Posterior cingulate gyrus (tissue), 11 donors: ENCODE results near the gene SLC2A1.

ENCODE experiments used
- DNase-seq, 10 donors: peaks; one replicate each; pipeline versions ENCODE4 v3.0.0 to v3.0.0-alpha.2; 2020 to 2021; ENCODE audit warnings: mixed read lengths in 3 of 10
- intact Hi-C: fragments of 100-400 bp; cut with DNase I; formaldehyde crosslinking; loops from one replicate; pipeline ENCODE4 v1.15.1; 2023

The SLC2A1 gene

DNA sequence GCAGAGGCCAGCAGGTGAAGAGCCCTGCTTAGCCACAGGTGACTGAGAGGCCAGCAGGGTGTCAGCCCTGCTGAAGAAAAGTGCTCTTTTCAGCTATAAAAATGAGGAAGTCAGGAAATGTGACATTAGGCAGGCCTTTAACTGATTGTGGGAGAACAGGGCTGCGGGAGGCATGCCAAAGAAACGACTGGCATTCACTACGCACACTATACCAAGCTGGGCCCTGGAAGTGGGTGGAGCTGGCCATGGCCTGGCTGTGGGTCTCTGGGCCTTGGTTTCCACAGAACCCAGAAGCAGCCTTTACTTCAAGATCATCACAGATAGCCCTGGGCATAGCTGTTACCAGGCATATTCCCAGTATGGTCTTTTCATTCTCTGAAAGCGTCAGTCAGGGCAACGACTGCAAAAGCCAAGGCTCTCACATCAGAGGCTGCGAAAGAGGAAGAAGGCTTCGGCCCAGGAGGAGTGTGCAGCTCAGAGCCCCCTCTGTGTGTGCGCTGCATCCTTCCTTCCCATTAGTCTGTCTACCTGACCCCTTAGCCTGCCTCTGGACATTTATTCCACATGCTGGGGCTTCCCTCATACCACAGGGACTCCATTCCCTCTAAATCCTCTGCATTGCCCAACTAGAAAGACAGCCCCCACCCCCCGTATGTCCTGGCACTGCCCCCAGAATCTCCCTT lies 14.3 kb downstream of the SLC2A1 start:
- intact Hi-C loops: no loop called here
- DNase-seq: no peak

DNA sequence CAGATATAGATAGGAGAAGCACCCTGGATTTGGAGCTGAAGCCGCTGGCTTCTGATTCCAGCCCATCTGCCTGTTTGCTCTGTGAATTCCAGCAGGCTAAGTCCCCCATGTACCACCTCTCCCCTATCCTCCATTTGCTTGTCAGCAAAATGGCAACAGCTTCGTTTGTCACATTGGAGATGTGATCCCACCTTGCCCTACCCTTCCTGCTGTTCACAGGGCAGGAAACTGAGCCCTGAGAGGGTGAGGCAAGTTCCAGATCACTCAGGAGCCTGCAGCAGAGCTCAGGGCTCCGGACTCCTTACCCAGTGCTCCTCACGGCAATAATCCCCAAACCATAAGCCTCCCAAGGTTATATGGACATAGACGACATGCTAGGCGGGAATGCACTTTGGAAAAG lies 14.9 kb downstream of the SLC2A1 start:
- DNase-seq: no peak
- intact Hi-C loops: no loop called here

DNA sequence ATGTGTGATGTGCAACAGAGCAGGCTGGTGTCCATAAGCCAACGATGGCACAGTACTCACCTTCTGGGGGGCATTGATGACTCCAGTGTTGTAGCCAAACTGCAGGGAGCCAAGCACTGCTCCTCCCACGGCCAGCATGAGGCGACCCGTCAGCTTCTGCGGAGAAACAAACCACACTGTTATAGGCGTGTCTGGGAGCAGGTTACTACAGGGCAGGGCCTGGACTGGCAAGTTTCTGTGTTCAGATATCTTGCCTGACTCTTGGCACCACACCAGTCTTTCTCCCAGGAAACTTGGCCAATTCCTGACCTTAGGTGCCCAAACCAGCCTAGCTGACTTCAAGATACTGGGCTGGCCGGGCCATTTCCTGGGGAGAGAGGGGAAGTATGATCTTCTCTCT lies 15.5 kb downstream of the SLC2A1 start:
- DNase-seq: peak in 2 of 10 donors; percentile 29 to 54
- intact Hi-C loops: no loop called here

DNA sequence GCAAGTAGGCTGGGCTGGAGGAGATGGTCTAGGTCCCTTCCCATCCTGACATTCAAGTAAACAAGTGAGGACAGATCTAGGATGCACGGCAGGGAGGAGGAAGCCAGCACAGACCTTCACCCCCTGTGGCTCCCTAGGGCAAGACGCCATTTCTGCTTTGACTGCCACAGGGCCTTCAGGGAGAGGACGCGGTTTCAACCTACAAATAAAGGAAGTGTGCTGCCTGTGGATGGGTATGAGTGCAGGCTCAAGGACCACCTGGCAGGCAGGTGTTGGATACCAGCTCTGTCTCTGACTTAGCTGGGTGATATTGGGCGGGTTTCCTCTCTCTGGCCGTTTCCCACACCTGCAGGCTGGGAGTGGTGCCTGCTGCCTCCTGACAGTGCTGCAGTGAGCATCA lies 16.2 kb downstream of the SLC2A1 start:
- peak in 2 of 10 donors; percentile 29 to 32 for DNase-seq
- intact Hi-C loops: no loop called here

DNA sequence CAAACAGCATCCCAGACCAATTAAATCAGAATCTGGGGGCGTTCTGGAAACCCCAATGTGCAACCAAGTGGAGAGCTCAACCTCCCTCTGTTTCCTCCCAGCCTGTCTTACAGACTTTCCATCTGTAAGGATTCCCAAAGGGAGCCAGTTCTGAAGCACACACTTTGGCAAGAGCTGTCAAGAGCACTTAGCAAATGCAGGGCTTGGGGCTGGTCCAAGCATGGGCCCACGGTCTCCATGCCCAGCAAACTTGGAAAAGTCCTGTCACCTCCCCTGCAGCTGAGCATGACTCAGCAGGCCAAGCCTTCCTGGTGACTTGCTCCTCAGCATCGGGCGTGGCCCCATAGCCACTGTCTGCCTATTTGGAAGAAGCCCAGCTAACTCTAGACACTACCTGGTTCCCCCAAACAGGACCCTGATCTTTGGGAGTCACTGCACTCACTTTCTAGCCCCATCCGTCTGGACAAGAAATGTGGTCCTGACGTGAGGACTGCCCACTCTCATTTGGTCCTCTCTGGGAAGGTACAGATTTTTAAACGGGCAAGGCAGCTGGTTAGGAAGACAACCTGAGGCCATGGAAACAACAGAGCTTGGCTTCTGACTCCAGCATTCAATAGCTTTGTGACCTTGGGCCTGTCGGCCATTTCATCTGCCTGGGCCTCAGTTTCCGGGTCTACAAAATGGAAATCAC lies 16.9 kb downstream of the SLC2A1 start:
- DNase-seq: peak in 8 of 10 donors; percentile 63 to 95 (median 81)
- intact Hi-C loops: no loop called here

DNA sequence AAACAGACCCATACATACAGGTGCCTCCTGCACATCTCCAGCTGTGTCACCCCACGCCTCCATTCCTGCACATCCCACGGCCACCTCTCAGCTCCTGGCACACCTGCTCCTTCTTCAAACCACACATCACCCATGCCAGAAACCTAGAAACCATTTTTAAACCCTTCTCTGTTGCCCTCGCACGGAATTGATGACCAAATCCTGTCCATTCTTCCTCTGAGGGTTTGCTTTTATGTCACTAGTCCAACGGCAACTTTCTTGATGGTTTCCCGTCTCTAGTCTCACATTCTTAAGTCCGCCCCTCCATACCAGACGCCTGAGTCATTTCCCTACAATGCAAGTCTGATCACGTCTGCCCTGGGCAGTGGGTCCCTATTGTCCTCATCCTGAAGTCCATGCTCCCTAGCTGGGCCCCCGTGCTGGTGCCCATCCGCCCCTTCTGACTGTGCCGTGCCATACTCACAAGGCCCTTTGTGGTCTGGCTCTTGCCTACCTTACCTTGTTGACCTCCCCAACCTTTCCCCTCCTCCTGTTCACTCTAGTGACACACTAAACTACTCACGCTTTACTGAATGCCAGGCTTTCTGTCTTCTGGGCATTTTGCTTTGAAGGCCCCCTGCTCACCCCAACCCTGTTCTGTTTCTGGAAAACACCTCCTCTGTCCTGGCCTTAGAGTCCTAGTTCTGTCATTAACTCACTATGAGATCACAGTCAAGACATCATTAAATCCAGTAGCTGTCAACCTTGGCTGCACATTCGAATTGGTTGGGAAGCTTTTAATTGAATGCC lies 17.6 kb downstream of the SLC2A1 start:
- intact Hi-C loops: no loop called here
- DNase-seq: peak in 2 of 10 donors; percentile 55 to 67

DNA sequence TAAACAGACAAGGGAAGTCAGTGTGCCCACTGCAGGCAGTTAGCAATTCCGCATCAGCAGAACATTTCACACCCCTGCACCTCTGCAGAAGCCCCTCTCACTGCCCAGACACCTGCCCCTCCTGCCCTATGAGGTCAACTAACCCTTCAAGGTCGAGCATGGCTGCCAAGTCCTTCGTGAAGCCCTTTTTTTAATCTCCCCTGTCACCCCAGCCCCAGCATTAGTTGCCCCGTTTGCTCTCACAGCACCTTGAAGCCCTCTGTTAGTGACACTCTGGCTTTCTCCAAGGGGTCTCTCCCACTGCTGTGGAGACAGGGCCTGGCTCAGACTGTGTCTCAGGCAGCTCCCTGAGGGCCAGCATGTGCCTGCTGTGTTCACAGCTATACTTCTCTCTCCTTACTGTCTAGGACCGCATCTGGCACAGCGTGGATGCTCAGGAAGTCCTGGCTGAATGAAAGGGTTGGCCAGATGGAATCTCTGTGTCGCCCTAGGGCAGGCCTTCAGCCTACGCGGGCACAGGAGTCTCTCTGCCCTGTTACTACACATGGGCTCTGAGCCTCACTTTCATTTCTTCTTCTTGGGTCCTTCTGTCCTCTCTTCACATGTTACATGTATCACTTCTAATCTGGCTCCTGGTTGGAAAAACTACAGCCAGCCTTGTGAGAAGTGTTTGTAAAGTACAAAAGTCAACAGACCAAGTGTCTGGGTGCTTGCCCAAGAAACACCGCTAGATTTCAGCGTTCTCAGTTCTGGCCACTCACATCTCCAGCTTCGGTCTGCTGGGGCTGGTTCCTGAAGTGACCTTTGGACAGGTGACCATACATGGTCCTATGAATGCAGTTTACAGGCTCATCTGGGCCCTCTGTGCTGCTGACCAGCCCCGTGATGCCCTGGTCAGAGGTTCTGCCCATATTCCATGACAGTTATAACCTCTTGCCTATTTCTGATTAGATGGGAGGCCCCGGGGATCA lies 19.7 kb downstream of the SLC2A1 start:
- peak in 3 of 10 donors; percentile 15 to 58 (median 16) for DNase-seq
- intact Hi-C loops: no loop called here

DNA sequence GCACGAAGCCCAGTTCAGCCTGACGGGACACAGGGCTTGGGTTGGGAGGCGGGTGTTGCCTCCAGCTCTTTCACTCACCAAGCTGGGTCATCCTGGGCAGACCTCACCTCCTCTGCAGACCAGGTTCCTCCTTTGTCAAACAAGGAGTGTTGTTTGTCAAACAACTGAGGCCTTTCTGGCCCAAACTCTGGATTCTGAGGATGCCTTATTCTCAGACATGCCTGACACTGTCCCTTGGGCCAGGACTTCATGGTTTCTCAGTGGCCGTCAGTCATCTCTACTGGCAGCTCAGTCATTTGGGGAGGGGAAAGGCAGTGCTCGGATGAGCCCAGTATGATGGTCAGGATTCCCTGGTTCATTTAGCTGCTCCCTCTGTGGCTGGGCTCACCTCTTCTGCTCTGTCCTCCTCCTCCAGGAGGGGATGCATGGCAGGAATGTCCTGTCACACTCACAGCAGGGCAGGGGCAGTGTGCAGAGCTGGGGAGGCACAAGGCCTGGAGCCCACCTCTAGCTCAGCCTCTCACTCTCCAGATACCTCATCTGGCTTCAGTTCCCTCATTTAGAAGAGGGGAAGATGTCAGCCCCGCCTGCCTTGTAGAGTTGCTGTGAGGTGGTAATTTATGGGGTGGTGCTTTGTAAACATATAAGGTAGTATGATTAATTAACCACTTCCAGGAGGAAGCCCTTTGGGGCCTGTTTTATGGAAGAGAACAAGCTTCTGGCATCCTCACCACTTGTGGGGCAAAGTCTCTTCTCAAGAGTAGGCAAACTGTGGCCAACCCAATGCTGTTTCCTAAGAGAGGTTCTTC lies 20.6 kb downstream of the SLC2A1 start:
- intact Hi-C loops: no loop called here
- peak in 3 of 10 donors; percentile 5 to 56 (median 35) for DNase-seq

DNA sequence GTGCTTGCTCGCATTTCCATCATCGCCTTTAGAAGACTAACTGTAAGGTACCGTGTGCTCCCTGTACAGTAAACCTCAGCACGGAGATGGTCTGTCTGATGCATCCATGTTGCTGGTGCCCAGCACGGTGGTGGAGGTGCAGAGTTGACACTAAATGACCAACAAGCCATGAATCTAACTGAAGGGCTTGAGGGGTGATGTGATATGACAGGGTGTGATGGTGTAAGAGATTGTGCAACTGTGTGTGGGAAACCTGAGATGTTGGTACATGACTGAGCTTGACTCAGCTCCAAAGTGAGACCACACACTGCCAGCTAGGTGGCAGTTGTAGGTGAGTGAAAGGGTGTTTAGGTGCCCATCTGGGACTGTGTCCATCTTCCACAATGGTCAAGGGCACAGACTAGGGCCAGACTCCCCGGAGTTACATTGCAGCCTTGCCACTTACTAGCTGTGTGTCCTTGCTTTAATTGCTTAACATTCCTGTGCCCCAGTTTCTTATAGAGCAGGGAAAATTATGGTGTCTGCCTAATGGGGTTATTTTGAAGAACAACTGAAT lies 21.4 kb downstream of the SLC2A1 start:
- DNase-seq: peak in 3 of 10 donors; percentile 1 to 60 (median 7)
- intact Hi-C loops: no loop called here

DNA sequence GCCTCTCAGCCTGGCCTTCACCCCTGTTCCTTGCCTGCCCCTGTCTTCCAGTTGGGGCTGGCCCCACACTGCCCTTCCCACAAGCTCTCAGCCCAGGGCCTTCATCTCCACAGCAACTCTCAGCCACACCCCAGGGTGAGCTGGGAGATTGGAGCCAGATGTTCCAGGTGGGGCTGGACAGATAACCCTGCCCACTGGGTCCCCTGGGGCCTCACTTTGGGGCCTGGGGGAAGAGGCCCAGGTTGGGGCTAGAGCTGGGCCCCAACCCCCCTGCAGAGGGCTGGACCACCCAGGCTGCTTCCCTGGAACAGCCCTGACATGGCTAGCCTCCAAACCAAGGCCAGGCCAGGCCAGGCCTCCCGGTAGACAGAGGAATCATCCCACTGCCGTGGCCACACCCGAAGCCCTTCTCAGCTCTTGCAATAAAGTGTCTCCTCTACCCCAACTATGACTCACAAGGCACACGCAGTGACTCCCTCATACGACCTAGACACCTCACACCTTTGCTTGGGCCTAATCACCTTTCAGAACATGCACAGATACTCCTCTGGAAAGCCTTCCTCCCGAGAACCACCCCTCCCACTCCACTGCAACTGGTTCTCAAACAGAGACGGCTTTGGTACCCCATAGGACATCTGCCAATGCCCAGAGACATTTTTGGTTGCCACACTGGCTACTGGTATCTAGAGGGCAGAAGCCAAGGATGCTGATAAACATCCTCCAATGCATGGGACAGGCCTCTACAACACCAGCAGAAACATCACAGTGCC lies 22.2 kb downstream of the SLC2A1 start:
- peak in 3 of 10 donors; percentile 23 to 70 (median 66) for DNase-seq
- intact Hi-C loops: no loop called here

DNA sequence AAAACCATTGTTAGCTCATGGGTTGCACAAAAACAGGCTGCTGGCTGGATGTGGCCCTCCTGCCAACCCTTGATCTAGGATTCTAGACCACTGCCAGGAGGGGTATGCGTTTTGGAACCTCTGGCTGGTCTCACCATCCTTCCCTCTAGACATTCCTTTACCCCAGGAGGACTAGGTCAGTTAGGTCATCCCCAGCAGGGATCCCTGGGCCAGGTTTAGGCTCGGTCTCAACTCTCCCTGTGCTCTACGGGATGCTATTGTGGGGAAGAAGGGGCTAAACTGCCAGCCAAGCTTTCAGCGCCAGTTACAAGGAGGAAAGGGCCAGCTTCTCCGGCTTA lies 22.7 kb downstream of the SLC2A1 start:
- peak in 2 of 10 donors; percentile 42 to 45 for DNase-seq
- intact Hi-C loops: no loop called here

DNA sequence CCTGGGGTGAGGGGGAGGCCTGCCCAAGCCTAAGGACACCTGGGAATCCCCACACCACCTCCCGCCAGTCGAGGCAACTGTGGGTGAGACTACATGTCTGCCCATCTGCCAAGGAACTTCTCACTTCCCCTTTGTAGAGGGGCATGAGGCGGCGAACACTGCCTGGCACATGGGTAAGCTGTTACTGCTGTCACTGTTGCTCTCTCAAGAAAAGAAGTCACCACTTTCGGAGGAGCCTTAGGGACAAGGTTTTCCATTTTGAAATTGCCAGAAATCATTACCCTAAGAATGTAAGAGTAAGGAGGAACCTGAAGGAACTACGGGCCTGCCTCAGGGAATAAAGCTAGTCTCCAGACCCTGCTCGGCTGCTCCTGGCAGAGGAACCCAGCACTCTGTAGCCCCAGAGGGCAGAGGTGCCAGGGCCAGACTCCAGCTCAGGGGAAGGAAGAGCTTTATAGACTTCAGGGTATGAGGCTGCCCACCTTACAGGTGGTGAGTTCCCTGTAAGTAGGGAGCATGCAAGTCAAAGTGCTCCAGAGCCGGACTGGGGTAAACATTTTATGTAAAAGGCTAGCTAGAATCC lies 23.3 kb downstream of the SLC2A1 start:
- DNase-seq: peak in 3 of 10 donors; percentile 28 to 57 (median 43)

DNA sequence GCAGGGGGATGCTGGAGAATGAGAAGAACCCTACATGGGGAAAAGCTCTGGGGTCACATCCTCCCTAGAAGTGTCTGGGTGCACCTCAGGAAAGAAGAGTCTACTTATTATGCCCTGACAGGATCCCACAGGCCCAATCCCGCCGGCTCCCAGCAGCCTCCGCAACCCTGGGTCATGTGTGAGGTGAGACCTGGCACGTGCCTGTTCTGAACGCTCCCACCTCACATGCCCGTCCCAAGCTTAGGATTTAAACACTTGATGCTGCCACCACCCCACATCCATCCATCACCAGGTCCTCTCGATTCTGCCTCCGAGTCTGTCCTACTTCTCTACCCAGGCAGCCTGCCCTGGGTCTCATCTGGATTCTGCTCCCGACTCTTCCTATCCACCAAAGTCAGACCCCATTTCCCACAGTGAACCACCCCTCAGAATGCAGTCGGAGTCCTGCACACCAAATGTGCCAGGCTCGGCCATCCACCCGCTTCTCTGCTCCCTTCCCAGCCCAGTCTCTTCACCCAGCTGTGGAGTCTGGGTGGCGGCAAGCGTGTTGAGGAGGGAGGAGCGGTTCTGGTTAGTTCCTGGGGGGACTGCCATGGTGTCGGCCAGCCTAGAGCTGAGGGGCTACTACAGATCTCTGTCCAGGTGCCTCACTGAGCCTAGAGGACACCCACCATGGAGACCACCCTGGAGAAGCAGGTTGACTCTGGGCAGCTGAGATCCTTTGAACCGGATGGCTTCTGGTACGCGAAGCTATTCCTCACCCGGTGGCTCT lies 23.9 kb downstream of the SLC2A1 start:
- intact Hi-C loops: no loop called here

More for the DNA sequence above, 23.3 kb downstream of the SLC2A1 start:
- intact Hi-C loops: no loop called here

DNA sequence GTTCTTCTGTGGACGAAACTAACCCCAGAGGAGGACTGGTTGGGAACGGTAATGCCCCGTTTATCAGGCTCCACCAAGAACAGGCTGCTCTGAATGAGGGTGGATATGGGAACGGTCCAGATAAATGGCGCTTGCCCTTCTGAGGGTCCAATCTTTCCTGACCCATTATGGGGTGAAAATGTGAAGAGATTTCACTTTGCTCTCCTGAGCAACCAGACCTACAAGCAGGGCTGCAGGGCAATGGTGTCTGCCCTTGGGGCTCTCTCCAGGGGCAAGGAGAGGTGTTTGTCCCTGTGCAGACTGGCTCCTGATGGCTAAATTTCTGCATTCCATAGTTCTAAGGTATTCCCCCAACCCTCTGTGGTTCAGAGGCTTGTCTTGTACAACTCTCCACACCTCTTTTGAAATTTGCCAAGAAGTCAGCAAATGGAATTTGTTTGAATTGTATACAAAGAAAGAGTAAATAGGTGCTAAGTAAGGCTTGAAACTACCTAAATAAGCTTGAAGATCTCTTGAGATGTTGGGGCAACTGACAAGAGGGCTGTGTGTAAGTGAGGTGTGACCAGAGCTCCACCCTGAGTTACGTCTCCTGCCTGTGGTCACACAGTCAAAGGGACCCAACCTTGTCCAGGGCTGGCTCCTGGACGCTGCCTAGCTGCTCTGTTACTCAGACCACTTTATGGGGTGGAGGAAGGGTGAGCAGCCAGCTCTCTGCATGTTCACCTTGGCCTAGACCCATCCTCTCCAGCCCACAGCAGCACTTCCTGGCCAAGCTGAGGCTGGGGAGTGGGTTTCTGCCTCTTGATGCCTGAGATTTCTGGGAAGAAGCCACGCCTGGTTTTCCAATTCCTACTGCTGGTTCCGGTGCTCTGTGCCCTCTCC lies 24.8 kb downstream of the SLC2A1 start:
- intact Hi-C loops: no loop called here
- DNase-seq: peak in 2 of 10 donors; percentile 6 to 49

More for the DNA sequence above, 23.9 kb downstream of the SLC2A1 start:
- peak in 3 of 10 donors; percentile 54 to 72 (median 72) for DNase-seq

DNA sequence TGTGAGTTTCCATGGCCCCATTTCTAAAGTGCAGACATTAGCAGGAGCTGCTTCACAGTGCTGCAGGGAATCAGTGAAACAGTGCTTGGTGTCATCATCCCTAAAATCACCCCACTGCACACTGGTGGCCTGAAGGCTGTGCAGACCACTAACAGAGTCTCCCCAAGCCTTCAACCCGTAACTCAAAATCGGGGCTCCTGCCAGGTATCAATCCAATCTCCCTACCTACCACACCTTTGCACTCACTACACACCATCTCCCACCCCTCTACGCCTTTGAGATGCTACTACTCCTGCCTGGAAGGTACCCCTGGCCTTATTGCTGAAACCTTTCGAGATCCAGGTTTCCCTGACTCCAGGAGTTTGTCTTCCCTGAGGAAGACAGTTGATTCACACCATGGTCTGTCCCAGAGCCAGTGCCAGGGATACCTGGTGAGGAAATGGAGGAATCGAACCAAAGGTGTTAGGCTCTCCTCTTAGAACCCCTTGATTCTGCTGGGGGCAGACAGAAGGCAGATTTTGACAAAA lies 25.5 kb downstream of the SLC2A1 start:
- DNase-seq: peak in 1 of 10 donors; percentile 0
- intact Hi-C loops: no loop called here

DNA sequence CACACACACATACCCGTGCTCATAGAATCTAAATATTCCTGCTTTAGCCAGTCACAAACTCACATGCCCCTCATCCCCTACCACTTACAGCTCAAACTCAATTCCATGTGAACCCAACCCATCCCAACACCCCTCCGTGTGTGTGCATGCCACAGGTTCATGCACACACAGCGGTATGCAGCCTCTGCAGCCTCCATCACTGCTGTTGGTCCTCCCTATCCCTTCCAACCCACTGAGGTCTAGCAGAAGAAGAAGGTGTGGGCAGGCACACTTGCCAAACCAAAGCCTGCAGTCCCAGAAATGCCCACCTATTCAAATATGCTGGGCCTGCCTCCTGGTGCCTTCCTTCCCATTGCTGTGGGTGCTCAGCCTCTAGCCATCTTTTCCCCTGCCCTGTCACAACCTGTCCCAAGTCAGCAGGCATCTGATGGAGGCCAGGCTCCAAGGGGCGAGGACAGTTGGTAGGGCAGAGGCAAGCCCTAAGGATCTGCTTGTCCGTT lies 26.2 kb downstream of the SLC2A1 start:
- intact Hi-C loops: no loop called here
- DNase-seq: peak in 1 of 10 donors; percentile 51
